GM12878 (cell line): ENCODE measurements around the gene H1-8. TPM values are rescaled to one million over a fixed set of nuclear protein-coding genes. Genes with fewer than 3 reads are reported as not detected.

Experiments used
- ATAC-seq: fragments of 200-7000 bp; cut with Tn5 transposase; 3 replicates; pipeline ENCODE4 v1.9.1; 2020; ENCODE audit warnings: mild to moderate bottlenecking, moderate library complexity
- BruUV-seq: library from RNA; stranded (reverse); fragments of 400-500 nt; replicated peaks from 2 replicates; lab custom pipeline; 2021; lab: Mats Ljungman, UMichigan
- CTCF ChIA-PET: fragments of 300-600 bp; sonication (Branson Sonifier 250); formaldehyde crosslinking; extraction: SDS; loops from one replicate; lab custom pipeline; 2021; ENCODE audit warnings: inconsistent platforms; lab: Yijun Ruan, JAX
- POLR2A ChIA-PET: fragments of 350-600 bp; formaldehyde crosslinking; extraction: SDS; loops from one replicate; lab custom pipeline; 2021; ENCODE audit warnings: inconsistent platforms; lab: Charles Lee
- RAD21 ChIA-PET: fragments of 300-600 bp; sonication (Branson Sonifier 250); formaldehyde crosslinking; loops from one replicate; lab custom pipeline; 2023; ENCODE audit warnings: antibody characterized with exemption; ENCODE audit not compliant: unreplicated experiment; lab: Charles Lee
- SMC1A ChIA-PET: fragments of 300-600 bp; sonication (Branson Sonifier 250); formaldehyde crosslinking; loops from one replicate; lab custom pipeline; 2023; ENCODE audit not compliant: unreplicated experiment, uncharacterized antibody; lab: Charles Lee
- DNase-seq: peaks from one replicate; pipeline ENCODE4 v3.0.0-alpha.2; 2011; ENCODE audit warnings: low read depth, low spot score
- FAIRE-seq: peaks from 3 replicates; lab custom pipeline; 2011; peaks lifted over from hg19 to GRCh38; lab: Jason Lieb, UNC
- H2AFZ ChIP-seq: 2 replicates; pipeline ENCODE4 v1.6.0; 2011; ENCODE audit warnings: low read depth, low read length, control low read depth; ENCODE audit not compliant: control insufficient read depth
- H3K27ac ChIP-seq: 2 replicates; pipeline ENCODE4 v1.5.1; 2011; ENCODE audit warnings: control low read depth; ENCODE audit not compliant: control insufficient read depth, insufficient read depth
- H3K27me3 ChIP-seq, 2 experiments: replicated peaks in 1 of 2; 2 replicates each; pipeline versions ENCODE4 v1.6.0 to v1.6.1; 2011; ENCODE audit warnings: low read length in 1 of 2; ENCODE audit not compliant: control insufficient read depth in 2 of 2, insufficient read depth in 2 of 2
- H3K36me3 ChIP-seq, 2 experiments: 2 replicates each; pipeline ENCODE4 v1.5.1; 2011; ENCODE audit warnings: low read length in 1 of 2; ENCODE audit not compliant: control insufficient read depth in 2 of 2, insufficient read depth in 2 of 2
- H3K4me1 ChIP-seq: 2 replicates; pipeline ENCODE4 v1.6.1; 2011; ENCODE audit warnings: mild to moderate bottlenecking, low read length, moderate library complexity, mixed read lengths; ENCODE audit not compliant: control insufficient read depth, insufficient read depth
- H3K4me2 ChIP-seq: 2 replicates; pipeline ENCODE4 v1.6.0; 2011; ENCODE audit warnings: control low read depth; ENCODE audit not compliant: control insufficient read depth, insufficient read depth
- H3K4me3 ChIP-seq: fragments of 200-600 bp; sonication (generic); 2 replicates; pipeline ENCODE4 v1.5.1; 2016
- H3K79me2 ChIP-seq: 2 replicates; pipeline ENCODE4 v1.6.0; 2011; ENCODE audit warnings: low read length; ENCODE audit not compliant: control insufficient read depth, insufficient read depth
- H3K9ac ChIP-seq: 2 replicates; pipeline ENCODE4 v1.8.0; 2011; ENCODE audit warnings: low read length, control low read depth, mixed read lengths; ENCODE audit not compliant: control insufficient read depth, insufficient read depth
- H3K9me3 ChIP-seq: replicated peaks from 3 replicates; pipeline ENCODE4 v1.5.1; 2011; ENCODE audit warnings: mild to moderate bottlenecking, low read length; ENCODE audit not compliant: control insufficient read depth, insufficient read depth
- H4K20me1 ChIP-seq: 2 replicates; pipeline ENCODE4 v1.6.0; 2011; ENCODE audit not compliant: control insufficient read depth, insufficient read depth
- BHLHE40 ChIP-seq, 2 experiments: fragments of 450-650 bp in 1 of 2; IDR thresholded peaks; 2 replicates each; pipeline ENCODE4 v1.6.1; 2011 to 2017; ENCODE audit warnings: low read depth in 2 of 2, borderline replicate concordance in 1 of 2, improper control_type of control experiment in 1 of 2, low read length in 1 of 2, mild to moderate bottlenecking in 1 of 2
- BMI1 ChIP-seq: fragments of 450-650 bp; IDR thresholded peaks from 2 replicates; pipeline ENCODE4 v1.6.1; 2016; ENCODE audit warnings: mild to moderate bottlenecking, moderate library complexity, borderline replicate concordance
- BRCA1 ChIP-seq: IDR thresholded peaks from 2 replicates; pipeline ENCODE4 v1.6.1; 2011; ENCODE audit warnings: low read depth, low read length, improper control_type of control experiment
- CBFB ChIP-seq: IDR thresholded peaks from 2 replicates; pipeline ENCODE4 v1.6.1; 2016; ENCODE audit warnings: antibody characterized with exemption, low read depth
- DPF2 ChIP-seq: fragments of 450-650 bp; IDR thresholded peaks from 2 replicates; pipeline ENCODE4 v1.6.1; 2017; ENCODE audit warnings: mild to moderate bottlenecking
- HDAC6 ChIP-seq: fragments of 200-600 bp; sonication (generic); IDR thresholded peaks from one replicate; pipeline ENCODE4 v1.8.0; 2017; ENCODE audit warnings: antibody characterized with exemption; ENCODE audit not compliant: unreplicated experiment
- KDM1A ChIP-seq: fragments of 200-600 bp; sonication (generic); IDR thresholded peaks from 2 replicates; pipeline ENCODE4 v1.6.1; 2016; ENCODE audit warnings: borderline replicate concordance
- MEF2B ChIP-seq: fragments of 450-650 bp; IDR thresholded peaks from 2 replicates; pipeline ENCODE4 v1.6.1; 2018; ENCODE audit warnings: mild to moderate bottlenecking, moderate library complexity; ENCODE audit not compliant: partially characterized antibody, poor library complexity, severe bottlenecking
- NBN ChIP-seq: fragments of 450-650 bp; IDR thresholded peaks from 2 replicates; pipeline ENCODE4 v1.6.1; 2016
- NFYA ChIP-seq: IDR thresholded peaks from 2 replicates; pipeline ENCODE4 v1.6.1; 2011; ENCODE audit warnings: low read depth, mild to moderate bottlenecking, low read length, improper control_type of control experiment, borderline replicate concordance
- POU2F2 ChIP-seq: IDR thresholded peaks from 3 replicates; pipeline ENCODE4 v1.6.1; 2011; ENCODE audit warnings: low read depth, mild to moderate bottlenecking, low read length, borderline replicate concordance
- RAD51 ChIP-seq: fragments of 450-650 bp; IDR thresholded peaks from 2 replicates; pipeline ENCODE4 v1.6.1; 2016; ENCODE audit warnings: moderate library complexity, mild to moderate bottlenecking, inconsistent platforms
- SREBF2 ChIP-seq: IDR thresholded peaks from 2 replicates; pipeline ENCODE4 v1.6.1; 2012; ENCODE audit warnings: mild to moderate bottlenecking, low read length
- STAT3 ChIP-seq: IDR thresholded peaks from 2 replicates; pipeline ENCODE4 v1.6.1; 2011; ENCODE audit warnings: low read depth, low read length, improper control_type of control experiment
- SUZ12 ChIP-seq: fragments of 200-600 bp; sonication (generic); IDR thresholded peaks from one replicate; pipeline ENCODE4 v1.6.1; 2018; ENCODE audit warnings: antibody characterized with exemption, mild to moderate bottlenecking; ENCODE audit not compliant: unreplicated experiment
- TAF1 ChIP-seq: IDR thresholded peaks from 2 replicates; pipeline ENCODE4 v1.6.1; 2011; ENCODE audit warnings: mild to moderate bottlenecking, low read depth, low read length, borderline replicate concordance
- YBX1 ChIP-seq: fragments of 450-650 bp; IDR thresholded peaks from 2 replicates; pipeline ENCODE4 v1.6.1; 2016; ENCODE audit warnings: antibody characterized with exemption
- WGBS: methylation state at CpG from one replicate; pipeline ENCODE4 v1.1.6; 2016; ENCODE audit warnings: low lambda C conversion rate; ENCODE audit not compliant: insufficient replicate concordance, insufficient coverage; ENCODE audit errors: missing lambda C conversion rate; 5-methylcytosine and 5-hydroxymethylcytosine counted together
- in situ Hi-C: fragments of 300-500 bp; cut with MboI; formaldehyde crosslinking; loops from 9 replicates; pipeline ENCODE4 v1.14.3; 2018; ENCODE audit warnings: mixed read lengths
- intact Hi-C: fragments of 100-400 bp; cut with micrococcal nuclease; formaldehyde crosslinking; loops from one replicate; pipeline ENCODE4 v1.14.2; 2022; ENCODE audit not compliant: unreplicated experiment
- polyA plus RNA-seq, 11 experiments: library from polyadenylated mRNA; depleted of rRNA in 4 of 11; unstranded in 6 of 11; stranded (reverse) in 5 of 11; fragments of >200 nt; fragmentation: Nextera tagmentation in 4 of 11; fragmentation: Illumina TruSeq in 1 of 11; extraction: Ambion mirVana in 4 of 11; extraction: Trizol in 1 of 11; gene quantifications; 1 replicate in 1 of 11; 2 replicates in 10 of 11; pipeline versions ENCODE4 v1.2.1 to v1.2.3, GENCODE V29; 2011 to 2016; ENCODE audit warnings: inconsistent platforms in 2 of 11, missing spikeins in 2 of 11, low read depth in 1 of 11
- total RNA-seq, 4 experiments: library from RNA; depleted of rRNA in 3 of 4; stranded (reverse); fragments of >200 nt in 3 of 4; fragmentation: Illumina TruSeq in 1 of 4; extraction: Trizol in 1 of 4; gene quantifications; 2 replicates each; pipeline versions ENCODE4 v1.2.1 to v1.2.3, GENCODE V29; 2013 to 2021

The H1-8 gene
- total and polyA plus RNA-seq, 10 of the 15 experiments (the other 5 are each of a cell fraction or from before 2014, with no cell fraction given): not detected

DNA sequence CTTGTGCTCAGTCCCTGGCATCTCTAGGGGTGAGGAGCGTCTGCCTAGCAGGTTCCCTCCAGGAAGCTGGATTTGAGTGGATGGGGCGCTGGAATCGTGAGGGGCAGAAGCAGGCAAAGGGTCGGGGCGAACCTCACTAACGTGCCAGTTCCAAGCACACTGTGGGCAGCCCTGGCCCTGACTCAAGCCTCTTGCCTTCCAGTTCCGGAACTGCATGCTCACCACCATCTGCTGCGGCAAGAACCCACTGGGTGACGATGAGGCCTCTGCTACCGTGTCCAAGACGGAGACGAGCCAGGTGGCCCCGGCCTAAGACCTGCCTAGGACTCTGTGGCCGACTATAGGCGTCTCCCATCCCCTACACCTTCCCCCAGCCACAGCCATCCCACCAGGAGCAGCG is 9.6 kb upstream of the H1-8 start:
- 49% methylated on average over 16 of the region's 16 CpGs for WGBS
- BruUV-seq: no TSS peak
- Histone ChIP-seq H3K36me3 (no peaks in the 10 kb centered on the region), H3K4me2 (no peak overlapping the region), H3K79me2 (no peaks in the 10 kb centered on the region), H3K9me3 (no peaks in the 10 kb centered on the region), H3K27ac (no peak overlapping the region), H2AFZ (no peak overlapping the region), H3K4me3 (no peak overlapping the region), H3K4me1 (no peaks in the 10 kb centered on the region), H3K27me3 (no peaks in the 10 kb centered on the region; a peak in 1 of 4 replicates)
- in situ Hi-C loops: no loop called here
- CTCF ChIA-PET: interaction anchor here (0.9 kb wide), 1 partner anchor 94 kb away, joined by 3 read pairs; no protein-coding TSS in a partner anchor
- FAIRE-seq (no peak), DNase-seq (no peak)
- TF ChIP-seq BMI1 (no peak), CBFB (no peak), RAD51 (no peak), NFYA (no peak), MEF2B (no peak), BHLHE40 (IDR thresholded peaks at IDR 0.05; ENCODE audit: borderline replicate concordance in 1 of 2, low read depth in 2 of 2, low read length in 1 of 2) (no peak), BRCA1 (no peak), HDAC6 (no peak), YBX1 (no peak), KDM1A (no peak), STAT3 (no peak), SUZ12 (no peak), POU2F2 (no peak), SREBF2 (no peak), TAF1 (no peak), DPF2 (no peak), NBN (no peak)
- TF ChIP-seq, all 136 proteins: peak for 0
- ChIA-PET RAD21 (interaction anchor here (0.9 kb wide), 1 partner anchor 43 kb away, joined by 3 read pairs; no protein-coding TSS in a partner anchor), POLR2A (no interaction called here), SMC1A (no interaction called here)
- intact Hi-C loops: no loop called here
- Histone ChIP-seq H3K9ac (no peak overlapping the region), H4K20me1 (no peaks in the 10 kb centered on the region)
- ATAC-seq: no peak
